ENCODE data around the gene PRG2.

DNA sequence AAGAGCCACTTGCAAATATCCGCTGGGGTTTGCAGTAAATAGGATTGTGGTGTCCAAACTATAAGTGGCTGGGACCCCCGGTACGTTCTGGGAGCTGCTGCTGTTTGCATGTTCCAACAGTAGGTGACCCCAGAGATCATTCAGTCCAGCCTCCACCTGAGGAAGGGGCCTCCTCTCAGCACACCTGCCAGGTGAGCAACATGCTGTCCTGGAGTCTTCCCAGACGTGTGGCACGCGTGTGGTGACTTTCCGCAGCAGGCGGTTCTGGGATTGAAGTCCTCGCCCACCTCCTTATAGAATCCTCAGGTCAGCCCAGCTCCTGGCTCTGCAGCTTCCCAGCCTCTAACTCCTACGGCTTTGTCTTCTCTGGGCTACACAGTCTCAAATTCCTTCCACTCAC is 45.6 kb downstream of the PRG2 start:
- TF ChIP-seq, protein P1, sequence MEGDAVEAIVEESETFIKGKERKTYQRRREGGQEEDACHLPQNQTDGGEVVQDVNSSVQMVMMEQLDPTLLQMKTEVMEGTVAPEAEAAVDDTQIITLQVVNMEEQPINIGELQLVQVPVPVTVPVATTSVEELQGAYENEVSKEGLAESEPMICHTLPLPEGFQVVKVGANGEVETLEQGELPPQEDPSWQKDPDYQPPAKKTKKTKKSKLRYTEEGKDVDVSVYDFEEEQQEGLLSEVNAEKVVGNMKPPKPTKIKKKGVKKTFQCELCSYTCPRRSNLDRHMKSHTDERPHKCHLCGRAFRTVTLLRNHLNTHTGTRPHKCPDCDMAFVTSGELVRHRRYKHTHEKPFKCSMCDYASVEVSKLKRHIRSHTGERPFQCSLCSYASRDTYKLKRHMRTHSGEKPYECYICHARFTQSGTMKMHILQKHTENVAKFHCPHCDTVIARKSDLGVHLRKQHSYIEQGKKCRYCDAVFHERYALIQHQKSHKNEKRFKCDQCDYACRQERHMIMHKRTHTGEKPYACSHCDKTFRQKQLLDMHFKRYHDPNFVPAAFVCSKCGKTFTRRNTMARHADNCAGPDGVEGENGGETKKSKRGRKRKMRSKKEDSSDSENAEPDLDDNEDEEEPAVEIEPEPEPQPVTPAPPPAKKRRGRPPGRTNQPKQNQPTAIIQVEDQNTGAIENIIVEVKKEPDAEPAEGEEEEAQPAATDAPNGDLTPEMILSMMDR (IDR thresholded peaks at IDR 0.05): no peak
- TF ChIP-seq EP300 (IDR thresholded peaks at IDR 0.05) (no peak), POLR2A (IDR thresholded peaks at IDR 0.05; ENCODE audit: low read depth) (no peak), POLR2AphosphoS5 (IDR thresholded peaks at IDR 0.05) (no peak)
